Activated naive CD8-positive, alpha-beta T cell (primary cell): Measurements from ENCODE around the gene CDX1.
"Not testable (repeated sequence)": the region's sequence is repeated elsewhere in the genome, so short reads cannot be mapped to it uniquely, and the experiment has no call there.

Experiments used
- H3K27ac Mint-ChIP-seq: one replicate; pipeline ENCODE4 v1.8.0; 2021; ENCODE audit warnings: mixed read lengths
- H3K27me3 Mint-ChIP-seq: one replicate; pipeline ENCODE4 v1.8.0; 2021; ENCODE audit warnings: mixed read lengths
- H3K36me3 Mint-ChIP-seq: one replicate; pipeline ENCODE4 v1.8.0; 2021; ENCODE audit warnings: mixed read lengths
- H3K4me1 Mint-ChIP-seq: one replicate; pipeline ENCODE4 v1.8.0; 2021; ENCODE audit warnings: low read depth, mixed read lengths
- H3K4me3 Mint-ChIP-seq: one replicate; pipeline ENCODE4 v1.8.0; 2021; ENCODE audit warnings: mild to moderate bottlenecking, mixed read lengths
- H3K9me3 Mint-ChIP-seq: one replicate; pipeline ENCODE4 v1.8.0; 2021; ENCODE audit warnings: low read depth, mixed read lengths

Gene CDX1

GRCh38 chr5:150219861-150220260 is 53.3 kb downstream of the CDX1 start:
- Mint-ChIP-seq H3K9me3 (no peaks in the 10 kb centered on the region), H3K4me1 (no peaks in the 10 kb centered on the region), H3K4me3 (no peak overlapping the region), H3K27me3 (peaks cover 1% of the 10 kb centered on the region), H3K36me3 (no peaks in the 10 kb centered on the region), H3K27ac (no peak overlapping the region)

- Mint-ChIP-seq H3K9me3 (no peaks in the 10 kb centered on the region), H3K4me3 (no peak overlapping the region), H3K27ac (no peak overlapping the region), H3K27me3 (peaks cover 1% of the 10 kb centered on the region), H3K36me3 (no peaks in the 10 kb centered on the region), H3K4me1 (no peaks in the 10 kb centered on the region)
Measured at GRCh38 chr5:150221471-150221870, 54.9 kb downstream of the CDX1 start.

- H3K4me3 Mint-ChIP-seq, result no peak overlapping the region
- H3K9me3 Mint-ChIP-seq, result no peaks in the 10 kb centered on the region
- no peak overlapping the region for H3K27ac Mint-ChIP-seq
- H3K36me3 Mint-ChIP-seq, result no peaks in the 10 kb centered on the region
- H3K4me1 Mint-ChIP-seq, result no peaks in the 10 kb centered on the region
- peaks cover 1% of the 10 kb centered on the region for H3K27me3 Mint-ChIP-seq
Measured at GRCh38 chr5:150222906-150223305, 56.3 kb downstream of the CDX1 start.

GRCh38 chr5:150223474-150223873 is 56.9 kb downstream of the CDX1 start:
- Mint-ChIP-seq H3K27ac (no peak overlapping the region), H3K9me3 (no peaks in the 10 kb centered on the region), H3K4me1 (no peaks in the 10 kb centered on the region), H3K27me3 (no peaks in the 10 kb centered on the region), H3K4me3 (no peak overlapping the region), H3K36me3 (no peaks in the 10 kb centered on the region)

- H3K4me3 Mint-ChIP-seq, result no peak overlapping the region
- H3K9me3 Mint-ChIP-seq, result no peaks in the 10 kb centered on the region
- no peaks in the 10 kb centered on the region for H3K4me1 Mint-ChIP-seq
- no peaks in the 10 kb centered on the region for H3K36me3 Mint-ChIP-seq
- H3K27ac Mint-ChIP-seq, result no peak overlapping the region
- H3K27me3 Mint-ChIP-seq, result no peaks in the 10 kb centered on the region
Measured at GRCh38 chr5:150224483-150225027, 58.0 kb downstream of the CDX1 start.

GRCh38 chr5:150227036-150227435 is 60.5 kb downstream of the CDX1 start:
- Mint-ChIP-seq H3K4me1 (no peaks in the 10 kb centered on the region), H3K36me3 (no peaks in the 10 kb centered on the region), H3K9me3 (no peaks in the 10 kb centered on the region)

GRCh38 chr5:150227606-150228273 is 61.2 kb downstream of the CDX1 start:
- Mint-ChIP-seq H3K27ac (no peak overlapping the region), H3K36me3 (no peaks in the 10 kb centered on the region), H3K4me1 (no peaks in the 10 kb centered on the region), H3K27me3 (no peaks in the 10 kb centered on the region), H3K9me3 (no peaks in the 10 kb centered on the region), H3K4me3 (no peak overlapping the region)

More at GRCh38 chr5:150227036-150227435, 60.5 kb downstream of the CDX1 start:
- H3K4me3 Mint-ChIP-seq, result no peak overlapping the region
- no peaks in the 10 kb centered on the region for H3K27me3 Mint-ChIP-seq
- no peak overlapping the region for H3K27ac Mint-ChIP-seq

- no peaks in the 10 kb centered on the region for H3K4me1 Mint-ChIP-seq
- H3K27me3 Mint-ChIP-seq, result no peaks in the 10 kb centered on the region
- no peaks in the 10 kb centered on the region for H3K9me3 Mint-ChIP-seq
- no peak overlapping the region for H3K27ac Mint-ChIP-seq
- H3K36me3 Mint-ChIP-seq, result no peaks in the 10 kb centered on the region
- H3K4me3 Mint-ChIP-seq, result no peak overlapping the region
Measured at GRCh38 chr5:150229571-150229970, 63.0 kb downstream of the CDX1 start.

- Mint-ChIP-seq H3K4me3 (no peak overlapping the region), H3K36me3 (no peaks in the 10 kb centered on the region), H3K9me3 (no peaks in the 10 kb centered on the region), H3K27ac (no peak overlapping the region), H3K4me1 (no peaks in the 10 kb centered on the region), H3K27me3 (no peaks in the 10 kb centered on the region)
Measured at GRCh38 chr5:150230842-150231241, 64.3 kb downstream of the CDX1 start.

GRCh38 chr5:150233706-150234105 is 67.1 kb downstream of the CDX1 start:
- not testable (repeated sequence) for H3K27ac Mint-ChIP-seq, H3K4me3 Mint-ChIP-seq, H3K36me3 Mint-ChIP-seq, H3K9me3 Mint-ChIP-seq, H3K27me3 Mint-ChIP-seq, H3K4me1 Mint-ChIP-seq
